Endodermal cell (in vitro differentiated cells): ENCODE data around the gene RHOG. TPM values are rescaled to one million over a fixed set of nuclear protein-coding genes. Genes with fewer than 3 reads are reported as not detected.

ENCODE experiments used
- DNase-seq: peaks from one replicate; pipeline ENCODE4 v3.0.0-alpha.2; 2017
- H3K27ac ChIP-seq: 2 replicates; pipeline ENCODE4 v1.5.1; 2013; ENCODE audit warnings: mild to moderate bottlenecking, low read depth, low read length, moderate library complexity
- H3K27me3 ChIP-seq: 2 replicates; pipeline ENCODE4 v1.6.1; 2013; ENCODE audit warnings: mild to moderate bottlenecking, low read length, moderate library complexity; ENCODE audit not compliant: insufficient read depth, control insufficient read depth, poor library complexity, severe bottlenecking
- H3K36me3 ChIP-seq: 2 replicates; pipeline ENCODE4 v1.7.0; 2013; ENCODE audit warnings: mild to moderate bottlenecking, low read length, moderate library complexity; ENCODE audit not compliant: control insufficient read depth, insufficient read depth
- H3K4me1 ChIP-seq: one replicate; pipeline ENCODE4 v1.7.0; 2013; ENCODE audit warnings: low read length; ENCODE audit not compliant: control insufficient read depth, insufficient read depth
- H3K4me3 ChIP-seq: 2 replicates; pipeline ENCODE4 v1.5.1; 2013; ENCODE audit warnings: mild to moderate bottlenecking, low read length, moderate library complexity
- H3K9ac ChIP-seq: 2 replicates; pipeline ENCODE4 v1.6.1; 2013; ENCODE audit warnings: mild to moderate bottlenecking, low read length, moderate library complexity; ENCODE audit not compliant: poor library complexity, severe bottlenecking; ENCODE audit errors: extremely low read depth
- H3K9me3 ChIP-seq: 2 replicates; pipeline ENCODE4 v1.6.1; 2013; ENCODE audit warnings: mild to moderate bottlenecking, low read length, moderate library complexity; ENCODE audit not compliant: control insufficient read depth
- H3K27ac Mint-ChIP-seq: 2 replicates; pipeline ENCODE4 v1.8.0; 2020; ENCODE audit warnings: mixed read lengths
- H3K27me3 Mint-ChIP-seq: 2 replicates; pipeline ENCODE4 v1.8.0; 2021; ENCODE audit warnings: mild to moderate bottlenecking, mixed read lengths; ENCODE audit not compliant: insufficient read depth
- H3K36me3 Mint-ChIP-seq: 2 replicates; pipeline ENCODE4 v1.8.0; 2020; ENCODE audit warnings: low read depth, mixed read lengths
- H3K4me1 Mint-ChIP-seq: 2 replicates; pipeline ENCODE4 v1.8.0; 2020; ENCODE audit warnings: mixed read lengths
- H3K4me3 Mint-ChIP-seq: 2 replicates; pipeline ENCODE4 v1.8.0; 2020; ENCODE audit warnings: mild to moderate bottlenecking, moderate library complexity, mixed read lengths
- H3K9me3 Mint-ChIP-seq: 2 replicates; pipeline ENCODE4 v1.8.0; 2020; ENCODE audit warnings: mild to moderate bottlenecking, mixed read lengths
- WGBS, 2 experiments: methylation state at CpG; one replicate each; pipeline versions ENCODE4 v1.1.5 to v1.1.7; 2013; ENCODE audit warnings: missing lambda C conversion rate in 2 of 2, mixed read lengths in 1 of 2; ENCODE audit not compliant: insufficient coverage in 1 of 2, insufficient read length in 1 of 2; 5-methylcytosine and 5-hydroxymethylcytosine counted together
- total RNA-seq, 2 donors: library from RNA; stranded (reverse); fragmentation: NEBNext Ultra II Directional in 1 of 2; extraction: Animal tissue kit (Norgen Biotek cat#: 25700) in 1 of 2; gene quantifications; 2 replicates in 1 of 2; 3 replicates in 1 of 2; pipeline ENCODE4 v1.2.1, GENCODE V29; 2021
- TF ChIP-seq, protein P1 (sequence below): fragments of 200-600 bp; sonication (generic); conservative IDR thresholded peaks from 2 replicates; pipeline ENCODE4 v1.5.0; 2021; ENCODE audit warnings: antibody characterized with exemption, mild to moderate bottlenecking

RHOG gene
- total RNA-seq, 2 donors from 2014 or later = 25.5 to 27.6 TPM

GRCh38 chr11:3830730-3831129 lies 10.0 kb downstream of the RHOG start:
- Histone ChIP-seq H3K27me3 (no peaks in the 10 kb centered on the region), H3K27ac (no peak overlapping the region), H3K9me3 (no peaks in the 10 kb centered on the region), H3K36me3 (peaks cover 62% of the 10 kb centered on the region), H3K4me1 (peaks cover 6% of the 10 kb centered on the region), H3K4me3 (no peak overlapping the region), H3K9ac (no peak overlapping the region)
- no peak for DNase-seq
- Mint-ChIP-seq H3K4me3 (no peak overlapping the region), H3K36me3 (peaks cover 50% of the 10 kb centered on the region), H3K27me3 (no peaks in the 10 kb centered on the region), H3K4me1 (peaks cover 20% of the 10 kb centered on the region), H3K9me3 (no peaks in the 10 kb centered on the region), H3K27ac (no peak overlapping the region)
- 88 to 96% methylated on average over 1 of the region's 1 CpG for WGBS, 2 experiments
- TF ChIP-seq, protein P1, sequence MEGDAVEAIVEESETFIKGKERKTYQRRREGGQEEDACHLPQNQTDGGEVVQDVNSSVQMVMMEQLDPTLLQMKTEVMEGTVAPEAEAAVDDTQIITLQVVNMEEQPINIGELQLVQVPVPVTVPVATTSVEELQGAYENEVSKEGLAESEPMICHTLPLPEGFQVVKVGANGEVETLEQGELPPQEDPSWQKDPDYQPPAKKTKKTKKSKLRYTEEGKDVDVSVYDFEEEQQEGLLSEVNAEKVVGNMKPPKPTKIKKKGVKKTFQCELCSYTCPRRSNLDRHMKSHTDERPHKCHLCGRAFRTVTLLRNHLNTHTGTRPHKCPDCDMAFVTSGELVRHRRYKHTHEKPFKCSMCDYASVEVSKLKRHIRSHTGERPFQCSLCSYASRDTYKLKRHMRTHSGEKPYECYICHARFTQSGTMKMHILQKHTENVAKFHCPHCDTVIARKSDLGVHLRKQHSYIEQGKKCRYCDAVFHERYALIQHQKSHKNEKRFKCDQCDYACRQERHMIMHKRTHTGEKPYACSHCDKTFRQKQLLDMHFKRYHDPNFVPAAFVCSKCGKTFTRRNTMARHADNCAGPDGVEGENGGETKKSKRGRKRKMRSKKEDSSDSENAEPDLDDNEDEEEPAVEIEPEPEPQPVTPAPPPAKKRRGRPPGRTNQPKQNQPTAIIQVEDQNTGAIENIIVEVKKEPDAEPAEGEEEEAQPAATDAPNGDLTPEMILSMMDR = no peak

DNA sequence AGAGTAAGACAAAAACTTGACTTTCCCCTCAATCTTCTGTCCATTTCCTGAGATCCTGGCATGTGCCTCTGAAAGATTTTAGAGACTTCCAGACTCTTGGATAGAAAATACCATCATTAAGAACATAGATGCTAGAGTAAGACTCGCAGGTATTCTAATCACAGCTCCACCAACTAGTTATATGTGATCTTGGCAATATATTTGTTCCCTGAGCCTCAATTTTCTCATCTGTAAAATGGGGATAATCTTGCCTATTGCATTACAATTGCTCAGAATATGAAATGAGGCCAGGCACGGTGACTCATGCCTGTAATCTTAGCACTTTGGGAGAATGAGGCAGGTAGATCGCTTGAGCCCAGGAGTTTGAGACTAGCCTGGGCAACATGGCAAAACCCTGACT lies 10.7 kb downstream of the RHOG start:
- Histone ChIP-seq H3K27ac (no peak overlapping the region), H3K4me1 (peaks cover 4% of the 10 kb centered on the region), H3K4me3 (no peak overlapping the region), H3K27me3 (no peaks in the 10 kb centered on the region), H3K36me3 (peaks cover 61% of the 10 kb centered on the region), H3K9me3 (no peaks in the 10 kb centered on the region), H3K9ac (no peak overlapping the region)
- Mint-ChIP-seq H3K9me3 (no peaks in the 10 kb centered on the region), H3K4me3 (no peak overlapping the region), H3K27me3 (no peaks in the 10 kb centered on the region), H3K4me1 (peaks cover 14% of the 10 kb centered on the region), H3K27ac (no peak overlapping the region), H3K36me3 (peaks cover 47% of the 10 kb centered on the region)
- DNase-seq = no peak
- TF ChIP-seq, protein P1 = no peak
- 92 to 98% methylated on average over 3 of the region's 3 CpGs for WGBS, 2 experiments

DNA sequence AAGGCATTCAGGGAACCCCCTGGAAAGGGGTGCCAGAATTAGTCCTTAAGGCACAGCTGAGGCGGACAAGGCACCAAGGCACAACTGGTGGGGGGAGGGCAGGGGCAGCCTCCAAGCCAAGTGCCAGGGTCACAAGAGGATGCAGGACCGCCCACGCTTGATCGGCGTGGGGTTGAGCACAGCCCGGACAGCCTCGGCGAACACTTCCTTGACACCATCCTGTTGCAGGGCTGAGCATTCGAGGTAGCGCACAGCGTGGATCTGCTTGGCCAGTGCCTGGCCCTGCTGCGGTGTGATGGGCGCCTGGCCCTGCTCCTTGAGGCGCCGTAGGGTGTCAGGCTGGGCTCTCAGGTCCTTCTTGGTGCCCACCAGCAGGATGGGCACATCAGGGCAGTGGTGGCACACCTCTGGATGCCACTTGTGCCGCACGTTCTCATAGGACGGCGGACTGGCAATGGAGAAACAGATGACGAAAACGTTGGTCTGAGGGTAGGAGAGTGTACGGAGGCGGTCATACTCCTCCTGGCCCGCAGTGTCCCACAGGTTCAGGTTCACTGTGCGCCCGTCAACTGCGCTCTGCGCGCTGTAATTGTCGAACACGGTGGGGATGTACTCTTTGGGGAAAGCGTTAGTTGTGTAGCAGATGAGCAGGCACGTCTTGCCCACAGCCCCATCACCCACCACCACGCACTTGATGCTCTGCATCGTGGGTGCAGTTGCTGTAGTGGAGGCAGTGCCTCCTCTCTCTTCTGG lies 13.1 kb downstream of the RHOG start:
- Mint-ChIP-seq H3K4me3 (no peak overlapping the region), H3K27ac (no peak overlapping the region), H3K36me3 (peaks cover 45% of the 10 kb centered on the region), H3K4me1 (peaks cover 5% of the 10 kb centered on the region), H3K27me3 (no peaks in the 10 kb centered on the region), H3K9me3 (no peaks in the 10 kb centered on the region)
- 95 to 96% methylated on average over 27 to 35 of the region's 35 CpGs for WGBS, 2 experiments
- no peak overlapping the region for H3K9ac ChIP-seq
- TF ChIP-seq, protein P1 = no peak
- no peaks in the 10 kb centered on the region for H3K9me3 ChIP-seq
- peaks cover 55% of the 10 kb centered on the region for H3K36me3 ChIP-seq
- no peaks in the 10 kb centered on the region for H3K4me1 ChIP-seq
- DNase-seq = no peak
- no peak overlapping the region for H3K4me3 ChIP-seq
- no peaks in the 10 kb centered on the region for H3K27me3 ChIP-seq
- no peak overlapping the region for H3K27ac ChIP-seq
